Astrocyte of the cerebellum (primary cell): Measurements from ENCODE around the gene PIK3CB.

ENCODE experiments used
- DNase-seq: peaks from one replicate; pipeline ENCODE4 v3.0.0-alpha.2; 2011; ENCODE audit warnings: low read depth
- H3K4me3 ChIP-seq: 2 replicates; pipeline ENCODE4 v1.5.1; 2011; ENCODE audit warnings: mild to moderate bottlenecking, low read depth, low read length, moderate library complexity
- in situ Hi-C: cut with HindIII; loops from 2 replicates; pipeline ENCODE4 v1.10.0; 2017; ENCODE audit warnings: low sequenced_read_pairs
- TF ChIP-seq, protein P1 (sequence below): IDR thresholded peaks from 2 replicates; pipeline ENCODE4 v1.5.1; 2012; ENCODE audit warnings: low read length, low read depth, moderate library complexity, mild to moderate bottlenecking; ENCODE audit errors: missing control alignments

The PIK3CB gene

DNA sequence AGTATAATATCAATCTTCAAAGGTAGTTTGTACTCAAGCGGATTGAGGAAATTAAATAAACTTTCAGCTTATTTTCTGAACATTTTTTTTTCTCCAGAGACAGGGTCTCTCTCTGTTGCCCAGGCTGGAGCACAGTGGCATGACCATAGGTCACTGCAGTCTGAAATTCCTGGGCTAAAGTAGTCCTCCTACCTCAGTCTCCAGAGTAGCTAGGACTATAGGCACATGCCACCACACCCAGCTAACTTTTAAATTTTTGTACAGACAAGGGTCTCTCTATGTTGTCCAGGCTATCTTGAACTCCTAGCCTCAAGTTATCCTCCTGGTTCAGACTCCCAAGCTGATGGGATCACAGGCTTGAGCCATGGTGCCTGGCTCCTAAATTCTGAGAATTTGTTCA is 129.1 kb downstream of the PIK3CB start:
- DNase-seq: no peak
- in situ Hi-C loops: no loop called here
- H3K4me3 ChIP-seq: no peak overlapping the region
- TF ChIP-seq, protein P1, sequence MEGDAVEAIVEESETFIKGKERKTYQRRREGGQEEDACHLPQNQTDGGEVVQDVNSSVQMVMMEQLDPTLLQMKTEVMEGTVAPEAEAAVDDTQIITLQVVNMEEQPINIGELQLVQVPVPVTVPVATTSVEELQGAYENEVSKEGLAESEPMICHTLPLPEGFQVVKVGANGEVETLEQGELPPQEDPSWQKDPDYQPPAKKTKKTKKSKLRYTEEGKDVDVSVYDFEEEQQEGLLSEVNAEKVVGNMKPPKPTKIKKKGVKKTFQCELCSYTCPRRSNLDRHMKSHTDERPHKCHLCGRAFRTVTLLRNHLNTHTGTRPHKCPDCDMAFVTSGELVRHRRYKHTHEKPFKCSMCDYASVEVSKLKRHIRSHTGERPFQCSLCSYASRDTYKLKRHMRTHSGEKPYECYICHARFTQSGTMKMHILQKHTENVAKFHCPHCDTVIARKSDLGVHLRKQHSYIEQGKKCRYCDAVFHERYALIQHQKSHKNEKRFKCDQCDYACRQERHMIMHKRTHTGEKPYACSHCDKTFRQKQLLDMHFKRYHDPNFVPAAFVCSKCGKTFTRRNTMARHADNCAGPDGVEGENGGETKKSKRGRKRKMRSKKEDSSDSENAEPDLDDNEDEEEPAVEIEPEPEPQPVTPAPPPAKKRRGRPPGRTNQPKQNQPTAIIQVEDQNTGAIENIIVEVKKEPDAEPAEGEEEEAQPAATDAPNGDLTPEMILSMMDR: no peak

DNA sequence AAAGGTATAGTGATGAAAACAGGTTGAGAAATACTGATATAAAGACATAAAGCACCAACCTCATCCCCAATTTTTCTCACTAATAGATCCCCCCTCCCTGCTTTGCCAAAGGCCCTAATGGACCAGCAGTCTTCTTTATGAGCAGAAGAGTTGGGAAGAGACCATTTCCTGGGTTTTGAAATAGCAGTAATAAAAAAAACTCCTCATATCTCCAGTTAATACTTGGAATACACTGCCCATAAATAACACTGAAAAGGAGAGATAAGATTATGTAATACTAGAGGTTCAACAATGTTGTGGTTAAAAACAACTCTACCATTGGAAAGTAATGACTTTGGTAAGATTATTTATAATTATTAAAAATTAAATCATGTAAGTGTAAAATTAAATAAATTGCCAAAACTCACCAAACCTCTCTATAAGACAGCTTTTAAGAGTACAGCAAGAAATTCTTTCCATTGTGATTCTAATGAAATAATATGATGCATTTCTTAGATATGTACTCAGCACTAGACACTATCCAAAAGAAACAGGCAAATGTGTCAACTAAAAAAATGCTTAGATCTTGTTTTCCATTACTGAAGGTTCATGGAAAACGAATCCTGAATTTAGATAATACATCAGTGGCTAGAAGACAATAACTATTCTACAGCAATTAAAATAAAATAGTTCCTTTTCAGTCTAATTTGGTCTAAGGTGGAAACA is 137.9 kb downstream of the PIK3CB start:
- TF ChIP-seq, protein P1: no peak
- in situ Hi-C loops: loop anchor here (25.0 kb wide), 1 partner anchor 215 kb away; no protein-coding TSS in a partner anchor

DNA sequence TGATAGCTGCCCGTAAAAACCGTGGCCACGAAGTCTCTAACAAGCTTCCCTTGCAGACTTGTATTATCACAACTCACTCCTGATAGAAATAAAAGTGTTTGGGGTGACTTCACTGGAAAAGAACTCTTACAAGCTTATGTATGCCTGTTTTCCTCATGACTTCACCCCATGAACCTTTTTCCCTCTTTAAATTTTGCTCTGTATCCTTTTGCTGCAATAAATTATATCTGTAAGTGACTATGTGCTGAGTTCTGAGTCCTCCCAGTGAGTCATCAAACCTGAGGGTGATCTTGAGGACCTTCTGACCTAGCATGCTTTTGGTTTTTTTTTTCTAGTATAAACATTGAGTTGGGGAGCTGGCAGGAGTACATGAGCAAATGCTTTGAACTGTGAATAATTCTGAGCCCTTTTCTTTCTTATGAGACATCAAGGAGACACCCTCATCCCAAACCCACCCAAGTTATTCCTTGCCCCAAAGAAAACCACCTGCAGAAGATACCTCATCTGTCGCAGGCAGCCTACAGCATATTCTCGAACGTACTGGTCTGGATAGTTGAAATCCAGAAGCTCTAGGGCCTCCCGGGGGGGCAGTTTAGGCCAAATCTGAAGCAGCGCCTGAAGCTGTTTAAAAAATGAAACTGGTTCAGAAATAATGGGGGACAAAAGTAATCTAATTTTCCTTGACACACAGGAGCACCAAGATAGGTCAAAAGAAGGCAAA is 140.3 kb downstream of the PIK3CB start:
- in situ Hi-C loops: loop anchor here (25.0 kb wide), 1 partner anchor 218 kb away; no protein-coding TSS in a partner anchor
- TF ChIP-seq, protein P1: no peak
- DNase-seq: peak; percentile 60
- H3K4me3 ChIP-seq: no peak overlapping the region

More for the DNA sequence above, 137.9 kb downstream of the PIK3CB start:
- DNase-seq: no peak
- H3K4me3 ChIP-seq: no peak overlapping the region

DNA sequence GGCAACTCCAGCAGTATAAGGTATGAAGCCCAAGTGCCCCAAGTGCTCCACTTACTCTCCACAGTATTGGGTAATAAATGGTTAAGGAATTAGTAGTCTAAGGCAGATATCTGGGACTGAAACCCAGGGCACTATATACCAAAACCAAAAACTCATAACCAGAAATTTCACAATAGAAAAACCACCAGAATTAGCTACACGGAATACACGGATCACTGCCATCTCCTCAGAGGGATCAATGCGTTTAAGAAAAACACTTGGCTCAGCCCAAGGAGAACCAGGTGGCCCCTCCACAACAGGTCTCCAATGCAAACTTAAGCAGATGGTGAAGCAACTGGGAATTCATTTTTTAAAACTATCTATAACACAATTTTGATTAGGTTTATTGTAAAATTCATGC is 142.6 kb downstream of the PIK3CB start:
- no peak overlapping the region for H3K4me3 ChIP-seq
- DNase-seq: no peak
- TF ChIP-seq, protein P1: no peak
- in situ Hi-C loops: loop anchor here (25.0 kb wide), 1 partner anchor 220 kb away; no protein-coding TSS in a partner anchor

DNA sequence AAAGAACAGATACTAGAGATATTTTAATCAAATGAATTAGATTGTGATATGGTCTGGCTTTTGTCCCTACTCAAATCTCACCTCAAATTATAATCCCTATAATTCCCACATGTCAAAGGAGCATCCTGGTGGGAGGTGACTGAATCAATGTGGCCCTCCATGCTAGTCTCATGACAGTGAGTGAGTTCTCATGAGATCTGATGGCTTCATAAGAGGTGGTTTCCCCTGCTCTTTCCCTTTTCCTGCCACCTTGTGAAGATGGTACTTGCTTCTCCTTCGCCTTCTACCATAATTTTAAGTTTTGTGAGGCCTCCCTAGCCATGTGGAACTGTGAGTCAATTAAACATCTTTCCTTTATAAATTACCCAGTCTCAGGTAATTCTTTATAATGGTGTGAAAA is 143.4 kb downstream of the PIK3CB start:
- no peak for DNase-seq
- H3K4me3 ChIP-seq: no peak overlapping the region
- in situ Hi-C loops: loop anchor here (25.0 kb wide), 1 partner anchor 221 kb away; no protein-coding TSS in a partner anchor
- TF ChIP-seq, protein P1: no peak

DNA sequence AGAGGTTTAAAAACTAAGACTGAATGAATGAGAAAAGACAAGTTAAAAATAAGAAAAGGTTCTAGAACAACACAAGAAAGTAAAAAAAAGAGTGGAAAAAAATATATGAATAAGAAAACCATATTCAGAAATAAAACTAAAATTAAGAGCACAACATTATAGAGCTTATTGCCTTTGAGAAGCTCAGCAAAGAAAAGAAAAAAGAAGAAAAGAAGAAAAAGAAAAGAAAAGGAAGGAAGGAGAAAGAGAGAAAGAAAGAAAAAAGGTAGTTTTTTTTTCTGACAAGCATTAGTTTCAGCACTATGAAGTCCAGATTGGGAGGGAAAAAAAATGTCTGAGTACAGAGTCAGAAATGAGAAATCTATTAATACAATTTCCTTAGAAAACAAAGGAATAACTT is 144.7 kb downstream of the PIK3CB start:
- in situ Hi-C loops: loop anchor here (25.0 kb wide), 1 partner anchor 222 kb away; no protein-coding TSS in a partner anchor
- no peak overlapping the region for H3K4me3 ChIP-seq
- DNase-seq: no peak
- TF ChIP-seq, protein P1: no peak
